Esophagus (tissue), 2 donors: ENCODE results near the gene SOX1. TPM values are rescaled to one million over a fixed set of nuclear protein-coding genes. Genes with fewer than 3 reads are reported as not detected.

Source experiments
- H3K27ac ChIP-seq, 2 donors: one replicate each; pipeline ENCODE4 v1.5.1; 2013; ENCODE audit warnings: low read depth in 2 of 2, mild to moderate bottlenecking in 2 of 2, inconsistent platforms in 1 of 2, low read length in 1 of 2, moderate library complexity in 1 of 2
- H3K27me3 ChIP-seq, 2 donors: one replicate each; pipeline ENCODE4 v1.6.1; 2013; ENCODE audit warnings: low read length in 2 of 2, control low read depth in 1 of 2, mild to moderate bottlenecking in 1 of 2; ENCODE audit not compliant: insufficient read depth in 2 of 2, control insufficient read depth in 1 of 2
- H3K36me3 ChIP-seq, 2 donors: one replicate each; pipeline ENCODE4 v1.6.1; 2013; ENCODE audit warnings: low read length in 1 of 2; ENCODE audit not compliant: control insufficient read depth in 2 of 2, insufficient read depth in 2 of 2
- H3K4me1 ChIP-seq, 2 donors: one replicate each; pipeline ENCODE4 v1.6.1; 2013; ENCODE audit warnings: low read length in 1 of 2; ENCODE audit not compliant: control insufficient read depth in 2 of 2, insufficient read depth in 2 of 2
- H3K4me3 ChIP-seq, 2 donors: one replicate each; pipeline ENCODE4 v1.5.1; 2013; ENCODE audit warnings: low read length in 2 of 2, mild to moderate bottlenecking in 2 of 2, low read depth in 1 of 2, moderate library complexity in 1 of 2
- H3K9me3 ChIP-seq, 2 donors: one replicate each; pipeline ENCODE4 v1.6.1; 2013; ENCODE audit warnings: mild to moderate bottlenecking in 2 of 2, low read depth in 1 of 2, low read length in 1 of 2, moderate library complexity in 1 of 2; ENCODE audit not compliant: control insufficient read depth in 2 of 2, insufficient read depth in 1 of 2
- WGBS, 2 donors: extraction: QIAGEN DNeasy Blood & Tissue Kit; methylation state at CpG; one replicate each; pipeline ENCODE4 v1.1.7; 2013; 5-methylcytosine and 5-hydroxymethylcytosine counted together
- polyA plus RNA-seq, 2 donors: library from polyadenylated mRNA; stranded (reverse); fragments of 200-250 nt; gene quantifications; one replicate each; pipeline ENCODE4 v1.2.3, GENCODE V29; 2013
- donor health status: healthy with polysubstance abuse.
- donor health status: Bipolar disorder and iron deficiency.

Gene SOX1
- polyA plus RNA-seq, 2 donors = not detected

- Histone ChIP-seq H3K4me3 (no peak overlapping the region), H3K27me3 (peaks cover 26 to 49% of the 10 kb centered on the region in 2 donors), H3K27ac (no peak overlapping the region), H3K4me1 (peaks cover 10 to 11% of the 10 kb centered on the region in 2 donors), H3K9me3 (peaks cover 3 to 7% of the 10 kb centered on the region in 2 donors), H3K36me3 (no peaks in the 10 kb centered on the region)
- WGBS, 2 donors = 11 to 14% methylated on average over 33 of the region's 33 CpGs
Observed at GRCh38 chr13:112069061-112069844, 2.3 kb downstream of the SOX1 start.

DNA sequence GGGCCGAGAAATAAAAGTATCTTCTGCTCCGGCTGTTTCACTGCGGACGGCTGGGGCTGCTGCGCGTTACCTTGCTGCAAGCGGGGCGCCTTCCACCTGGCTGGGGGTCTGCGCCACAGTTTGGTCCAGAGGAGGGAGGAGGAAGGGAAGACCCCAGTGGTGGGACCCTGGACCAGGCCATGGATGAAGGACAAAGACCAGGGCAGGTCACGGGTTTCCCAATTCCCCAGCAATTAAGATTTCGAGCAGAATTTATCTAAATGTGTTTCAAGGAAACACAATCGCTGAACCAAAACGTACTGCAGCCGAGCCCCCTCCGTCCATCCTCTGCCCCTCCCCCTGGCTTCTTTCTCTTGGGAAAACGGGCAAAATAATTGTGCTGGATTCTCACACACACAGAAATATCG, 2.9 kb downstream of the SOX1 start:
- no peak overlapping the region for H3K27ac ChIP-seq
- no peaks in the 10 kb centered on the region for H3K36me3 ChIP-seq
- peaks cover 10 to 11% of the 10 kb centered on the region in 2 donors for H3K4me1 ChIP-seq
- whole genome bisulfite sequencing, 2 donors = 11 to 19% methylated on average over 17 of the region's 17 CpGs
- H3K27me3 ChIP-seq = peaks cover 23 to 49% of the 10 kb centered on the region in 2 donors
- no peak overlapping the region for H3K4me3 ChIP-seq
- peaks cover 3 to 7% of the 10 kb centered on the region in 2 donors for H3K9me3 ChIP-seq

GRCh38 chr13:112071102-112071722, 4.3 kb downstream of the SOX1 start:
- Histone ChIP-seq H3K4me1 (peaks cover 7 to 8% of the 10 kb centered on the region in 2 donors), H3K36me3 (no peaks in the 10 kb centered on the region), H3K27ac (no peak overlapping the region), H3K9me3 (peaks cover 3 to 4% of the 10 kb centered on the region in 2 donors), H3K27me3 (peaks cover 32 to 54% of the 10 kb centered on the region in 2 donors), H3K4me3 (no peak overlapping the region)
- 26 to 27% methylated on average over 13 of the region's 13 CpGs for WGBS, 2 donors

GRCh38 chr13:112071723-112072533, 5.0 kb downstream of the SOX1 start:
- WGBS, 2 donors = 13 to 16% methylated on average over 58 to 59 of the region's 59 CpGs
- no peak overlapping the region for H3K4me3 ChIP-seq

GRCh38 chr13:112072534-112073244, 5.7 kb downstream of the SOX1 start:
- Histone ChIP-seq H3K4me1 (peaks cover 3 to 5% of the 10 kb centered on the region in 2 donors), H3K27me3 (peaks cover 23 to 46% of the 10 kb centered on the region in 2 donors), H3K27ac (no peak overlapping the region), H3K9me3 (peaks cover 2 to 3% of the 10 kb centered on the region in 2 donors), H3K36me3 (no peaks in the 10 kb centered on the region), H3K4me3 (no peak overlapping the region)
- WGBS, 2 donors = 2% methylated on average over 64 to 77 of the region's 77 CpGs

More at GRCh38 chr13:112071723-112072533, 5.0 kb downstream of the SOX1 start:
- Histone ChIP-seq H3K9me3 (peaks cover 2 to 3% of the 10 kb centered on the region in 2 donors), H3K4me1 (peaks cover 5 to 6% of the 10 kb centered on the region in 2 donors), H3K27ac (no peak overlapping the region), H3K27me3 (peaks cover 30 to 53% of the 10 kb centered on the region in 2 donors), H3K36me3 (no peaks in the 10 kb centered on the region)

DNA sequence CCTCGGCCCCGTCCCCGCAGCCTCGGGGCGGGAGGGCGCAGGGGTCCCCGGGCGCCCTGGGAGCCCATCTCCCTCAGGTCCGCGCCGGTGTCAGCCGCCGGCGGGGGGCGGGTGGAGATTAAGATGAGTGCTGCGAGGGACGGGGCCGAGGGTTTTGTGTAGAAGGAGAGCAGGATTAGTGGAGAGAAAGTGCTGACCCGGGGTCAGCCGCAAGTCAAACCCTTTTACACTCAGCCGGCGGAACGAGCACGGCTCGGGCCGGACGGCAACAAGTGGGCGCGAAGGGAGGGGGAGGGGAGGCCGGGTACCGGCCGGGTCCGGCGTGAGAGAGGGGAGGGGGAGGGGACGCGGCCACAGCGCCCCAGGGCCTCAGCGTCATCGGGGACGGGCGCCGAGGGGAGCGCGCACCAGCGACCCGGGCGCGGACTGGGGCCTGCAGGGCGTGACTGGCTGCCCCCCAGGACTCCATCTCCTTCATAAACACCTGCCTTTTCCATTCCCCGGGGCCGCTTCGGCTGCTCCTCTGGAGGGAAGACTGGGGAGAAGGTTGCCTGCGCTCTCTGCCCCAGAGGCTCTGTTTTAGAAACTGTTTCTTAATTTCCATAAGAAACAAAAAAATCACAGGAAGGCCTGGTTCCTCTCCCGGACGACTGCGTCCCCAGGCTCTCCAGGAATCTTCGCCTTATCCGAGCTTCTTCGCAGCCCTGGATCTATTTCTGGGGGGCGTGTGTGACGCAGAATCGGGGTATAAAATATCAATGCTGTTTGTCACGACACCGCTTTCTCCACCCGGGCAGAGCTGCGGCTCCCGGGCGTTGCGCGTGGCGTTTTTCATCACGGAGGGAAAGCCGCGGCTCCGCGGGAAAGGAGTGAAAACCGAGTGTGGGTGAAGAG, 6.5 kb downstream of the SOX1 start:
- no peak overlapping the region for H3K27ac ChIP-seq
- H3K4me1 ChIP-seq = no peaks in the 10 kb centered on the region
- H3K9me3 ChIP-seq = peaks cover 2 to 3% of the 10 kb centered on the region in 2 donors
- H3K27me3 ChIP-seq = peaks cover 23 to 45% of the 10 kb centered on the region in 2 donors
- no peaks in the 10 kb centered on the region for H3K36me3 ChIP-seq
- WGBS, 2 donors = 5% methylated on average over 59 to 77 of the region's 77 CpGs
- H3K4me3 ChIP-seq = no peak overlapping the region

DNA sequence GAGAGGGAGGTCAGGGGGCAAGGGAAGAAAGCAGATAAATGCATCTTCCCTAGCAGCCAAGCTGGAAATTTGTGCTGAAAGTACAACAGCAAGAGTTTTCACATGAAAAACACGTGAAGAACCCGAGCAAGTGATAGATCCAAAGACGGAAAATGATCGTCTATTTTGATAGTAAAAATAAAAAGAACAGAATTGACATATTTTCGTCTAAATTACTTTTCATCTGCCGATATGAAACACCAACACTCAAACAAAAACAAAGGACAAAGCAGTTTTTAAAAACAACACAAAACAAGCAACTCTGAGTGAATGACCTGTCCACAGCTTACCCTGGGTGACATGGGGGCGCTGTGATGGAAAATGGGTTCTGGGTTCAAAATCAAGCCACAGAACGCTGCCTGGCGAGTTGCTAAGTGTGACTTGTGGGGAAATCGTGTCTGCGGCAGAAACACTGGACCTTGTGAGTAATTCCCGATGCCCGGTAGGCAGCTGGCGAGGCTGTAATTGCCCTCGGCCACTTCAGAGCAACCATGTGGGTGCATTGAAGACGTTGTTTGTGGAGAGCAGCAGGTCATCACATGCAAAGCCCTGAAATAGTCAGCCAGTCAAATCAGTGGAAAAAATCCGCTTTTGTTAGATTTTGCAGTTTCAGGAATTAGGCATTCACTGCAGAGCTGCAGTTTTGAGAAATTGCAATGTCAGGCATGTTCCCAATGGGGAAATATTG, 7.4 kb downstream of the SOX1 start:
- no peak overlapping the region for H3K4me3 ChIP-seq
- H3K4me1 ChIP-seq = no peaks in the 10 kb centered on the region
- peaks cover 23 to 41% of the 10 kb centered on the region in 2 donors for H3K27me3 ChIP-seq
- H3K9me3 ChIP-seq = peaks cover 0 to 2% of the 10 kb centered on the region in 2 donors
- H3K36me3 ChIP-seq = no peaks in the 10 kb centered on the region
- no peak overlapping the region for H3K27ac ChIP-seq
- 10 to 12% methylated on average over 17 of the region's 17 CpGs for WGBS, 2 donors

- 18 to 22% methylated on average over 3 of the region's 3 CpGs for WGBS, 2 donors
- Histone ChIP-seq H3K4me3 (no peak overlapping the region), H3K27me3 (peaks cover 14 to 30% of the 10 kb centered on the region in 2 donors), H3K36me3 (no peaks in the 10 kb centered on the region), H3K4me1 (no peaks in the 10 kb centered on the region), H3K9me3 (peaks cover 0 to 2% of the 10 kb centered on the region in 2 donors), H3K27ac (no peak overlapping the region)
Observed at GRCh38 chr13:112077729-112078128, 10.8 kb downstream of the SOX1 start.
